Germinal center (tissue), 1 donor: ENCODE data around the gene GBE1.

Source experiments
- DNase-seq: peaks from one replicate; pipeline ENCODE4 v3.0.0; 2012; ENCODE audit warnings: mixed read lengths, low spot score

Gene GBE1

GRCh38 chr3:81468391-81468790 is 293.1 kb downstream of the GBE1 start:
- DNase-seq, result no peak

GRCh38 chr3:81466201-81466560 is 295.3 kb downstream of the GBE1 start:
- DNase-seq, result no peak

GRCh38 chr3:81465510-81466200 is 295.8 kb downstream of the GBE1 start:
- no peak for DNase-seq

- no peak for DNase-seq
Observed at GRCh38 chr3:81463781-81464180, 297.7 kb downstream of the GBE1 start.

- DNase-seq, result no peak
Observed at GRCh38 chr3:81462921-81463320, 298.5 kb downstream of the GBE1 start.

GRCh38 chr3:81459733-81460132 is 301.7 kb downstream of the GBE1 start:
- no peak for DNase-seq

GRCh38 chr3:81452418-81452817 is 309.0 kb downstream of the GBE1 start:
- no peak for DNase-seq

GRCh38 chr3:81451611-81452010 is 309.8 kb downstream of the GBE1 start:
- DNase-seq, result no peak

GRCh38 chr3:81451140-81451539 is 310.3 kb downstream of the GBE1 start:
- DNase-seq, result no peak

GRCh38 chr3:81446806-81447205 is 314.6 kb downstream of the GBE1 start:
- DNase-seq, result no peak

- no peak for DNase-seq
Observed at GRCh38 chr3:81445712-81446111, 315.7 kb downstream of the GBE1 start.

- DNase-seq, result no peak
Observed at GRCh38 chr3:81444817-81445460, 316.5 kb downstream of the GBE1 start.

- DNase-seq, result no peak
Observed at GRCh38 chr3:81443958-81444357, 317.5 kb downstream of the GBE1 start.

- DNase-seq, result no peak
Observed at GRCh38 chr3:81443457-81443782, 318.0 kb downstream of the GBE1 start.

GRCh38 chr3:81442758-81443456 is 318.5 kb downstream of the GBE1 start:
- no peak for DNase-seq

GRCh38 chr3:81440661-81441060 is 320.8 kb downstream of the GBE1 start:
- no peak for DNase-seq
